Fibroblast of villous mesenchyme (primary cell): ENCODE data around the gene LYSMD3. TPM values are rescaled to one million over a fixed set of nuclear protein-coding genes. Genes with fewer than 3 reads are reported as not detected.

Source experiments
- DNase-seq: peaks from one replicate; pipeline ENCODE4 v3.0.0-alpha.2; 2010; ENCODE audit warnings: low read depth
- H3K4me3 ChIP-seq: 2 replicates; pipeline ENCODE4 v1.5.1; 2011; ENCODE audit warnings: low read depth, mild to moderate bottlenecking, low read length
- total RNA-seq: library from RNA; depleted of rRNA; stranded (reverse); fragments of >200 nt; gene quantifications from 2 replicates; pipeline ENCODE4 v1.2.3, GENCODE V29; 2012
- TF ChIP-seq, protein P1 (sequence below): IDR thresholded peaks from 2 replicates; pipeline ENCODE4 v1.5.1; 2012; ENCODE audit warnings: low read depth, mild to moderate bottlenecking, low read length; ENCODE audit not compliant: insufficient read depth

LYSMD3 gene
- total RNA-seq, 1 donor: 28.1 TPM

GRCh38 chr5:90549223-90549622, 19.8 kb upstream of the LYSMD3 start:
- no peak overlapping the region for H3K4me3 ChIP-seq
- no peak for DNase-seq
- TF ChIP-seq, protein P1, sequence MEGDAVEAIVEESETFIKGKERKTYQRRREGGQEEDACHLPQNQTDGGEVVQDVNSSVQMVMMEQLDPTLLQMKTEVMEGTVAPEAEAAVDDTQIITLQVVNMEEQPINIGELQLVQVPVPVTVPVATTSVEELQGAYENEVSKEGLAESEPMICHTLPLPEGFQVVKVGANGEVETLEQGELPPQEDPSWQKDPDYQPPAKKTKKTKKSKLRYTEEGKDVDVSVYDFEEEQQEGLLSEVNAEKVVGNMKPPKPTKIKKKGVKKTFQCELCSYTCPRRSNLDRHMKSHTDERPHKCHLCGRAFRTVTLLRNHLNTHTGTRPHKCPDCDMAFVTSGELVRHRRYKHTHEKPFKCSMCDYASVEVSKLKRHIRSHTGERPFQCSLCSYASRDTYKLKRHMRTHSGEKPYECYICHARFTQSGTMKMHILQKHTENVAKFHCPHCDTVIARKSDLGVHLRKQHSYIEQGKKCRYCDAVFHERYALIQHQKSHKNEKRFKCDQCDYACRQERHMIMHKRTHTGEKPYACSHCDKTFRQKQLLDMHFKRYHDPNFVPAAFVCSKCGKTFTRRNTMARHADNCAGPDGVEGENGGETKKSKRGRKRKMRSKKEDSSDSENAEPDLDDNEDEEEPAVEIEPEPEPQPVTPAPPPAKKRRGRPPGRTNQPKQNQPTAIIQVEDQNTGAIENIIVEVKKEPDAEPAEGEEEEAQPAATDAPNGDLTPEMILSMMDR: no peak

- DNase-seq: no peak
- no peak overlapping the region for H3K4me3 ChIP-seq
- TF ChIP-seq, protein P1: no peak
These were observed 18.7 kb upstream of the LYSMD3 start for GRCh38 chr5:90548069-90548593.

- TF ChIP-seq, protein P1: no peak
- DNase-seq: no peak
- H3K4me3 ChIP-seq: no peak overlapping the region
These were observed 17.7 kb upstream of the LYSMD3 start for GRCh38 chr5:90547072-90547536.

- TF ChIP-seq, protein P1: no peak
- H3K4me3 ChIP-seq: no peak overlapping the region
- DNase-seq: no peak
These were observed 16.9 kb upstream of the LYSMD3 start for GRCh38 chr5:90546216-90546837.

DNA sequence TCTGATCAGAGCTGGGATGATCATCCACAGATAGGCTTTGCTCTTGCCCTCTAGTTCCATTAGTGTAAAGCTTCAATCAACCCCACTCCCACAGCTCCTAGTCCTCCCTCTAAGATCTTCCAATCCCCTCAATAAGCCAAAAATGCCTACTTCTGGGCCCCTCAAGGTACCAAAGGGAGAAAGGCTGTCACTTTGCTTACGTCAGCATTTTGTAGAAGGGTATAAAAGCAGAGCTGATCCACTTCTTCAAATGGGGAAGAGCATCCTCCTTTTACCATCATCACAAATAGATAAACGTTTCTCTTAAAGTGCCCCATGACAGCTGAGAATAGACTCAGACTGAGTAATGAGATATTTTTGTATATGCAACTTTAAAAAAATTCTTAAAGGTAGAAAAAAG, 16.1 kb upstream of the LYSMD3 start:
- TF ChIP-seq, protein P1: no peak
- no peak for DNase-seq
- H3K4me3 ChIP-seq: no peak overlapping the region

GRCh38 chr5:90542827-90543519, 13.6 kb upstream of the LYSMD3 start:
- TF ChIP-seq, protein P1: no peak

More at GRCh38 chr5:90542827-90543519, 13.6 kb upstream of the LYSMD3 start:
- no peak overlapping the region for H3K4me3 ChIP-seq
- no peak for DNase-seq
